Activated CD8-positive, alpha-beta T cell treated with anti-CD3 and anti-CD28 coated beads, Interleukin-2, amount 10 ng/mL, durations not matched to agents 7 days and 5 days (primary cell): ENCODE results near the gene HEATR5A. TPM values are rescaled to one million over a fixed set of nuclear protein-coding genes. Genes with fewer than 3 reads are reported as not detected.
"Not testable (repeated sequence)": the region's sequence is repeated elsewhere in the genome, so short reads cannot be mapped to it uniquely, and the experiment has no call there.

Experiments
- ATAC-seq: fragments of 150-1000 bp; cut with Tn5 transposase; one replicate; pipeline ENCODE4 v1.10.0; 2021; ENCODE audit warnings: moderate library complexity
- CTCF ChIA-PET: fragments of 350-600 bp; sonication (Branson Sonifier 250); formaldehyde crosslinking; loops from one replicate; lab custom pipeline; 2021; ENCODE audit warnings: antibody characterized with exemption; lab: Charles Lee
- POLR2A ChIA-PET: fragments of 350-600 bp; sonication (Branson Sonifier 250); formaldehyde crosslinking; loops from one replicate; lab custom pipeline; 2021; ENCODE audit warnings: antibody characterized with exemption; lab: Charles Lee
- DNase-seq: peaks from one replicate; pipeline ENCODE4 v3.0.0-alpha.2; 2020
- H3K27ac Mint-ChIP-seq: one replicate; pipeline ENCODE4 v1.8.0; 2021; ENCODE audit warnings: mild to moderate bottlenecking, mixed read lengths
- H3K27me3 Mint-ChIP-seq: one replicate; pipeline ENCODE4 v1.8.0; 2021; ENCODE audit warnings: low read depth, mixed read lengths
- H3K36me3 Mint-ChIP-seq: one replicate; pipeline ENCODE4 v1.8.0; 2021; ENCODE audit warnings: low read depth, mixed read lengths
- H3K4me1 Mint-ChIP-seq: one replicate; pipeline ENCODE4 v1.8.0; 2021; ENCODE audit warnings: low read depth, mixed read lengths
- H3K4me3 Mint-ChIP-seq: one replicate; pipeline ENCODE4 v1.8.0; 2021; ENCODE audit warnings: mild to moderate bottlenecking, mixed read lengths
- H3K9me3 Mint-ChIP-seq: one replicate; pipeline ENCODE4 v1.8.0; 2022; ENCODE audit warnings: mixed read lengths; ENCODE audit not compliant: insufficient read depth
- total RNA-seq, 2 experiments: library from RNA; stranded (reverse); gene quantifications; one replicate each; pipeline ENCODE4 v1.2.3, GENCODE V29; 2021

HEATR5A gene
- total RNA-seq, 2 experiments from 2014 or later, result 8.5 to 9.4 TPM

DNA sequence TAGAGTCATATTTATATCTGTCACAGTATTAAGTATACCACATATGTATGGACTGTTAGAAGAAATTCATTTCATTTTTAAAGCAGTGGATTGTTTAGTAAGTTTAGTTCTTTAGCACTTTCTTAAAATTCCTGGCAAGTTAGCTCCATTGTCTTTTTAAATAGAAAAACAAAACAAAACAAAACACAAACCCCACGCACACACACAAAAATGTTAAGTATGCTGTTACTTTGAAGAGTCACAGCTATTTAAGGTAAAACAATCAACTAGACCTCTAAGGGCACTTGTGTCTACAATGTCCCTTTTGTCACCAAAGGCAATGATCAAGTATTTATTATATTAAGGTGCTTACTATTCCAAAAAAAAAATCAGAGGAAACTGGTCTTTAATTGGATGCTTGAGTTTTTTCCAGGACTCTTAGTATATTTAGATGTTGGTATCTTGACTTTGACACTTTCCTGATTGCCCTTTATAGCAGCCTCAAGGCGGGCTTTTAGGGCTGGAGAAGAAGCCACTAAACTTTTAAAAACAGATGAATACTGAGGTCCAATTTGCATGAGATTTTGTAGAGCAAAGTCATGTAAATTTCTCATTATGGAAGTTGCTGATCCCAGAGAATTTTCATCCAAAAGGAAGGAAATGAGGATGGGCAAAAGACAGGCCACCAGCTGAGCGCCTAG is 127.3 kb downstream of the HEATR5A start:
- H3K4me1 Mint-ChIP-seq, result no peaks in the 10 kb centered on the region
- POLR2A ChIA-PET, result no interaction called here
- no peak overlapping the region for H3K27ac Mint-ChIP-seq
- no peaks in the 10 kb centered on the region for H3K27me3 Mint-ChIP-seq
- ATAC-seq, result no peak
- H3K4me3 Mint-ChIP-seq, result no peak overlapping the region
- no peak for DNase-seq
- H3K36me3 Mint-ChIP-seq, result no peaks in the 10 kb centered on the region
- CTCF ChIA-PET, result no interaction called here
- H3K9me3 Mint-ChIP-seq, result no peaks in the 10 kb centered on the region

DNA sequence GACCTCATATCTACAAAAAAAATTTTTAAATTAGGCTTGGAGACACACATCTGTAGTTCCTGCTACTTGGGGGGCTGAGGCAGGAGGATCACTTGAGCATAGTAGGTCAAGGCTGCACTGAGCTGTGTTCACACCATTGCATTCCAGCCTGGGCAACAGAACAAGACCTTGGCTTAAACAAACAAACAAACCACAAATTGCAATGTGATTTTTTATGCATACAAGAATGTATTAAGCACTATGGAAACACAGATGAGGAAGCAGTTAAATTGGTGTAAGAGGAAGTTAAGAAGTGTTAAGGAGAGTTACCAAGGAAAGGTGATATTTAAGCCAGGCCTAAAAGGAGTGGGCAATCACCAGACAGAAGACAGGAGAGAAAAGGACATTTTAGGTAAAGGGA is 129.1 kb downstream of the HEATR5A start:
- Mint-ChIP-seq H3K9me3 (no peaks in the 10 kb centered on the region), H3K36me3 (no peaks in the 10 kb centered on the region), H3K27ac (no peak overlapping the region), H3K27me3 (no peaks in the 10 kb centered on the region), H3K4me1 (no peaks in the 10 kb centered on the region), H3K4me3 (no peak overlapping the region)
- POLR2A ChIA-PET, result interaction anchor here (1.1 kb wide), 1 partner anchor 166 kb away, joined by 4 read pairs; no protein-coding TSS in a partner anchor
- DNase-seq (no peak), ATAC-seq (no peak)
- CTCF ChIA-PET, result interaction anchor here (1.2 to 1.5 kb wide), 2 partner anchors 35 to 84 kb away, joined by 3 to 4 read pairs; partner anchors contain the start of gene HECTD1

DNA sequence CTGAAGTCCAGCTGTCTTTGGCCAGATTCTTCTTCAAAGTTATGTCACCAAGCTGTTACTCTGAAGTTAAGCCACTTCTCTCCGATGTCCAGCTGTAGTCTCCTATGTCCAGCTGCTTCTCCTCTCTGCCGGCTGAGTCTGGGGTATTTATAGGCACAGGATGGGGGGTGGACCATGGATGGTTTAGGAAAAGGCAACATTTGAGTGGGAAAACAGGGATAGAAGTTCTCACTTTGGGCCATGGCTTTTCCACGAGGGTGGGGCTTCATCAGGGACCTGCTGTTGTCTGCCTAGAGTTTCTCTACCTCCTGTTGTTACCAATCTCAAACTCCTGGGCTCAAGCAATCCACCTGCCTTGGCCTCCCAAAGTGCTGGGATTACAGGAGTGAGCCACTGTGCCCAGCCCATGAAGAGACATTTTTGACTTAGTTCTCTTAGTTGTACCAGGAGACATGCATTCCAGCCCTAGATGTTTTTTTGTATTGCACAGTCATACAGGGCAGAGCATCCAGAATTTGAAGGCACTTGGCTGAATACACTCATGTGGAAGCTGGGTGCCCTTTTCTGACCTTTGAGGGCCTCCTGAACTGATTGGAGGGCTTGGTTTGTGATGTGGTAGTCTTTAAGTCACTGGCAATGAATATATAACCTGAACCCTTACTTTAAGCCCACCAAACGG is 132.9 kb downstream of the HEATR5A start:
- no peaks in the 10 kb centered on the region for H3K9me3 Mint-ChIP-seq

DNA sequence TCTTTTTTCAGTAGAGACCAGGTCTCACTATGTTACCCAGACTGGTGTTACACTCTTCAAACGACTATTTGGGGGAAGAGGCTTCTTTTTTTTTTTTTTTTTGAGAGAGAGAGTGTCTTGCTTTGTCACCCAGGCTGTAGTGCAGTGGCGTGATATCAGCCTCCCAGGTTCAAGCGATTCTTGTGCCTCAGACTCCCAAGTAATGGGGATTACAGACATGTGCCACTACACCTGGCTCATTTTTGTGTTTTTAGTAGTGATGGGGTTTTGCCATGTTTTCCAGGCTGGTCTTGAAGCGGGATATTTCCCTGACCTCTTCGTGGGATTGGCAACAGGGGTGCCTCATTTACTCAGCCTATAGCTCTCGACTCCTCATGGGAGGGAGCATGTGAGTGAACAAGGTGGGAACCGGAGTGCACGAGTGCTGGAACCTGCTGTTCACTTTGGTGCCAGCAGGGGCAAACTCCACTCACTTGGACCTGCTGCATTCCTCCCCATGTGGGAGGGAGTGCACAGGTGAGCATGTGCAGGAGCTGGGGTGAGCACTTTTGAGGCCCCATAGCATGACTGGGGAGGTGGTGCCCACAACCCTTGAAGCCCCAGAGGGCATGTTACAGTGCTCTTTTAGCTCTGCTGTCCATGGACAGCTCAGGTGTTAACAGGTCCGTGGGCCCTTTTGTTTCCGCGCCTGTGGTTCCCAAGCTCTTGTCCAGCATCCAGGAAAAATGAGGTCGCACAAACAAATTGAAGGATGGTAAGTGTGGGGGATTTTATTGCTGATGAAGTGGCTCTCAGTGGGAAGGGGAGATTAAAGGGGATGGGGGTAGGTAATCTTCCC is 133.7 kb downstream of the HEATR5A start:
- peak; percentile 23 for DNase-seq

More for the DNA sequence above, 132.9 kb downstream of the HEATR5A start:
- ATAC-seq (no peak), DNase-seq (no peak)
- Mint-ChIP-seq H3K4me3 (no peak overlapping the region), H3K36me3 (no peaks in the 10 kb centered on the region), H3K27ac (no peak overlapping the region), H3K4me1 (peaks cover 13% of the 10 kb centered on the region), H3K27me3 (no peaks in the 10 kb centered on the region)
- ChIA-PET CTCF (interaction anchor here (1.0 kb wide), 1 partner anchor 14 kb away, joined by 4 read pairs; no protein-coding TSS in a partner anchor), POLR2A (no interaction called here)

DNA sequence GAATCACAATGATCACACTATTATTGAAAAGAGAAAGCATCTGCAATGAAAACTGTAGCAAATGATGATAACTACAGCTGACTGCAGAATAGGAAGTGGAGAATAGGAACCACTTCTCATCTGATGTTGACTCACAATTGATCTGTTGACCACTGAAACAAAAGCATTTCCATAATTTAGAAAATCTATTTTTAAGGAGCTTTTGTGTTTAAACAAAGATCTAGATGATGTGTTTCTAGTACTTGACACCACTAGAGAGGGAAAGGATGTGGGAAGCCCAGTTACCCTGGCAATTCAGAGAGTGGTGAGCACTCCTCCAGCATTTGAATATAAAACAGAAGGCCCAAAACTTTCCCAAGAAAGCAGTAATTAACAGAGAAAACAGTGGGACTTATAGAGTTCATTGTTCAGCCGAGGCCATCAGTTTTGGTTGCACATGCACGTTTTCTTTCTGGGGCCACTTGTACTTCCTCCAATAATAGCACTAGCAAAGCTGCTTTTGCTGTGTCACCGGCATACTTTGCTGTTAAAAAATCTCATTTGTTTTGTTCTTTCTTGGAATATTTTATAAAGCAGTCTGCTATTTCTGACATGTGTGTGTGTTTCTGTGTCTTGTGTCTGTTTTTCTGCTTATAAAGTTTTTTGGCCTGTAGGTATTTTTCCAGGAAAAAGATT is 136.6 kb downstream of the HEATR5A start:
- no peak for DNase-seq
- ChIA-PET POLR2A (no interaction called here), CTCF (interaction anchor here (0.9 to 1.1 kb wide), 2 partner anchors 10 to 13 kb away, joined by 3 to 4 read pairs; no protein-coding TSS in a partner anchor)
- ATAC-seq, result no peak
- Mint-ChIP-seq H3K27me3 (no peaks in the 10 kb centered on the region), H3K4me3 (no peak overlapping the region), H3K4me1 (peaks cover 13% of the 10 kb centered on the region), H3K27ac (no peak overlapping the region), H3K9me3 (no peaks in the 10 kb centered on the region), H3K36me3 (no peaks in the 10 kb centered on the region)

More for the DNA sequence above, 133.7 kb downstream of the HEATR5A start:
- Mint-ChIP-seq H3K4me1 (peaks cover 13% of the 10 kb centered on the region), H3K4me3 (no peak overlapping the region), H3K27me3 (no peaks in the 10 kb centered on the region), H3K9me3 (no peaks in the 10 kb centered on the region), H3K36me3 (no peaks in the 10 kb centered on the region), H3K27ac (no peak overlapping the region)
- ChIA-PET CTCF (interaction anchor here (1.0 kb wide), 1 partner anchor 13 kb away, joined by 4 read pairs; no protein-coding TSS in a partner anchor), POLR2A (interaction anchor here (0.6 kb wide), 1 partner anchor 64 kb away, joined by 3 read pairs; no protein-coding TSS in a partner anchor)
- ATAC-seq, result peak; percentile 36

DNA sequence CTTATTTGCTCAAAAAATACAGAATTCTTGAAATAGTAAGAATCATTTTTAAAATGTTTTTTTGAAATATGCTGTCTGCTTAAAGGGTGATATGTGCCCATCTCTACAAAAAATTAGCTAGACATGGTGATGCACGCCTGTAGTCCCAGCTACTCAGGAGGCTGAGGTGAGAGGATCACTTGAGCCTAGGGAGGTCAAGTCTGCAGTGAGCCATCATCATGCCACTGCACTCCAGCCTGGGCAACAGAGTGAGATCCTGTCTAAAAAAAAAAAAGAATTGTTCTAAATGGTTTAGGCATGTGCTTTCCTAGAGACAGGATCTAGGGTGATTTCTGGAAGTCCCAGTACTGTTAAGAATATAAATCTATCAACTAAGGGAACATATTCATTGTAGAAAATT is 137.2 kb downstream of the HEATR5A start:
- Mint-ChIP-seq H3K4me1 (peaks cover 13% of the 10 kb centered on the region), H3K27ac (no peak overlapping the region), H3K9me3 (no peaks in the 10 kb centered on the region), H3K4me3 (no peak overlapping the region), H3K36me3 (no peaks in the 10 kb centered on the region), H3K27me3 (no peaks in the 10 kb centered on the region)
- DNase-seq, result no peak
- CTCF ChIA-PET, result interaction anchor here (0.9 to 1.1 kb wide), 2 partner anchors 9 to 12 kb away, joined by 3 to 4 read pairs; no protein-coding TSS in a partner anchor
- POLR2A ChIA-PET, result no interaction called here
- ATAC-seq, result no peak

DNA sequence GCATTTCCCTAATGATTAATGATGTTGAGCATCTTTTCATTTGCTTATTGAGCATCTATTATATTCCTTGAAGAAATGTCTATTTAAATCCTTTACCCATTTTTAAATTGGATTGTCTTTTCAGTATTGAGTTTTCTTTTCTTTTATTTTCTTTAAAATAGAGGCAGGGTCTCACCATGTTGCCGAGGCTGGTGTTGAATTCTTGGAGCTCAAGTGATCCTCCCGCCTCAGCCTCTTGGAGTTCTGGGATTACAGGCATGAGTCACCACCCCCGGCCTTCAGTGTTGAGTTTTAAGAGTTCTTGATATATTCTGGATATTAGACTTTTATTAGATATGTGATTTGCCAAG is 139.5 kb downstream of the HEATR5A start:
- Mint-ChIP-seq H3K4me1 (peaks cover 13% of the 10 kb centered on the region), H3K9me3 (peaks cover 14% of the 10 kb centered on the region), H3K27me3 (no peaks in the 10 kb centered on the region), H3K36me3 (peaks cover 5% of the 10 kb centered on the region), H3K27ac (no peak overlapping the region), H3K4me3 (no peak overlapping the region)
- CTCF ChIA-PET, result no interaction called here
- ATAC-seq (no peak), DNase-seq (no peak)
- POLR2A ChIA-PET, result no interaction called here

DNA sequence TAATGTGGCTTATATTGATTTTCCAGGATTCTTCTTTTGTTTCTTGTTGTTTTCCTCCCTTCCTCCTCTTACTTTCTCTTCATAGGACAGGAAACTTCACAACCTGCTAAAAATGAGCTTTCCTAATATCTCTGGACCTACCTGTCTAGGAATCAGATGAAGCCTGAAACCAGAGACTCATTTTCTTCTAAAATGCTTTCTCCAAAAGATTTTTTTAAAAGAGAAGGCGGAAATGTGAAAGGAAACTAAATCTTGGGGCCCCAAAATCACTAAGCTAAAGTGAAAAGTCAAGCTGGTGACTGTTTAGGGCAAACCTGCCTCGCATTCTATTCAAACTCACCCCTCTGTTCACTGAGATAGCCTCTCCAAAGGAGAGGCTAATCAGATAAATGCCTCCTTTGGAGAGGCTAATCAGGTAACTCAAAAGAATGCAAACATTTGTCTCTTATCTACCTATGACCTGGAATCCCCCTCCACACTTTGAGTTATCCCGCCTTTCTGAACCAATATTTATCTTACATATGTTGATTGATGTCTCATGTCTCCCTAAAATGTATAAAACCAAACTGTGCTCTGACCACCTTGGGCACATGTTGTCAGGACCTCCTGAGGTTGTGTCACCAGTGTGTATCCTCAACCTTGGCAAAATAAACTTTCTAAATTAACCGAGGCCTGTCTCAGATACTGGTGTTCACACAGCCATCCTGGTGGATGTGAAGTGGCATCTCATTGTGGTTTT is 140.0 kb downstream of the HEATR5A start:
- DNase-seq, result no peak
- peaks cover 14% of the 10 kb centered on the region for H3K9me3 Mint-ChIP-seq
- no peak for ATAC-seq
- POLR2A ChIA-PET, result no interaction called here
- CTCF ChIA-PET, result no interaction called here
- peaks cover 13% of the 10 kb centered on the region for H3K4me1 Mint-ChIP-seq
- H3K27me3 Mint-ChIP-seq, result no peaks in the 10 kb centered on the region
- no peak overlapping the region for H3K27ac Mint-ChIP-seq
- H3K4me3 Mint-ChIP-seq, result no peak overlapping the region
- peaks cover 5% of the 10 kb centered on the region for H3K36me3 Mint-ChIP-seq

DNA sequence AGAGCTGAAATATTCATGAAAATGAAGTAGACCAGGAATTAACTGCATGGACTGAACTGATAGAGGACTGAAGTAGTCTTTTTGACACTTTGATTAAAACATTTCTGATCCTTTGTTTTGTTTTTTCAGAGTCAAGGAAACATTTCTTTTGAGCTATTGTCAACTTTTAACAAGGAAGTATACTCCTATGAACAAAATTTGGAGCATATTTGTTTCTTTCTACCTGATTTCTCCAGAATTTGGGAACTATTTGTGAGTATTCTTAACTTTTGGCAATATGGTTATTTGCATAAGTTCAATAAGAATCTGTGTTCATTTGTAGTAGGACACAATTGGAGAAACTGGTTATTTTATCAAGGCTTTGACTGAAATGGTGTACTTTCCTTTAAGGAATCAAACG is 141.5 kb downstream of the HEATR5A start:
- DNase-seq (no peak), ATAC-seq (no peak)
- Mint-ChIP-seq H3K27me3 (no peaks in the 10 kb centered on the region), H3K4me3 (no peak overlapping the region), H3K9me3 (peaks cover 18% of the 10 kb centered on the region), H3K27ac (no peak overlapping the region), H3K36me3 (peaks cover 5% of the 10 kb centered on the region), H3K4me1 (peaks cover 13% of the 10 kb centered on the region)
- ChIA-PET CTCF (no interaction called here), POLR2A (no interaction called here)

DNA sequence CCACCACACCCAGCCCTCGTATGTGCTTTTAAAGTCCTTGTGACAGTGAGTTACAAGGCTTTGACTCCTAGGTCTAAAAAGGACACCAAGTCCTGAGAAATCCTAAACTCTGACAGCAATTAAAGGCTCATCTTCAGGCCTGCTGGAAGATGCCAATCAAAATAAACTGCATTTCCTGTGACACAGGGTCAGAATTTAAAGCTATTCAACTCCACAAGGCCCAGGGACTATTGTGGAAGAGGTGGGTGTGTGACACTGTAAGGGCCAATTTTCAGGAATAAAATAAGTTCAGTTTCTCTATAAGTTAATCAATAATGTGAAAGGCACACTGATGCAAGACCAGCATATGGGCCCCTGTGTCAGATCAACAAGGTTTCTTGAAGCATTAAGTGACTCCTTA is 143.3 kb downstream of the HEATR5A start:
- Mint-ChIP-seq H3K36me3 (peaks cover 5% of the 10 kb centered on the region), H3K9me3 (peaks cover 18% of the 10 kb centered on the region), H3K4me1 (peaks cover 5% of the 10 kb centered on the region), H3K4me3 (no peak overlapping the region), H3K27ac (no peak overlapping the region), H3K27me3 (no peaks in the 10 kb centered on the region)
- no peak for DNase-seq
- POLR2A ChIA-PET, result no interaction called here
- no peak for ATAC-seq
- CTCF ChIA-PET, result no interaction called here

DNA sequence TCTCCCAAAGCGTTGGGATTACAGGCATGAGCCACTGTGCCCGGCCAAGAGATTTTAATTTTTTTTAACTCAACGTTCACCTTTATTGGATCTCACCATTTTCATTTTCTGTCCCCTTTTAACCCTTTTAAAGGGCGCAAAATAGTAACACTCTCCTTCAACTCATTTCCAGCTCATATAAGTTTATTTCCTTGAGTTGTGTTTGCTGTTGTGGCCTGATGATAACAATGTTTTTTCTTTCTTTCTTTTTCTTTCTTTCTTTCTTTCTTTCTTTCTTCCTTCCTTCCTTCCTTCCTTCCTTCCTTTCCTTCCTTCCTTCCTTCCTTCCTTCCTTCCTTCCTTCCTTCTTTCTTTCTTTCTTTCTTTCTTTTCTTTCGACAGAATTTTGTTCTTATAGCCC is 143.9 kb downstream of the HEATR5A start:
- DNase-seq, H3K4me1 Mint-ChIP-seq, POLR2A ChIA-PET, H3K27ac Mint-ChIP-seq, H3K4me3 Mint-ChIP-seq, H3K27me3 Mint-ChIP-seq, H3K36me3 Mint-ChIP-seq, CTCF ChIA-PET, ATAC-seq: not testable (repeated sequence)
- H3K9me3 Mint-ChIP-seq, result peaks cover 18% of the 10 kb centered on the region
